ENCODE measurements around the gene FAAP24.
A peak's percentile ranks its signal among the peaks of the same experiment; 100 is the strongest.
"Not testable (repeated sequence)": the region's sequence is repeated elsewhere in the genome, so short reads cannot be mapped to it uniquely, and the experiment has no call there.

The FAAP24 gene, protein sequence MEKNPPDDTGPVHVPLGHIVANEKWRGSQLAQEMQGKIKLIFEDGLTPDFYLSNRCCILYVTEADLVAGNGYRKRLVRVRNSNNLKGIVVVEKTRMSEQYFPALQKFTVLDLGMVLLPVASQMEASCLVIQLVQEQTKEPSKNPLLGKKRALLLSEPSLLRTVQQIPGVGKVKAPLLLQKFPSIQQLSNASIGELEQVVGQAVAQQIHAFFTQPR

DNA sequence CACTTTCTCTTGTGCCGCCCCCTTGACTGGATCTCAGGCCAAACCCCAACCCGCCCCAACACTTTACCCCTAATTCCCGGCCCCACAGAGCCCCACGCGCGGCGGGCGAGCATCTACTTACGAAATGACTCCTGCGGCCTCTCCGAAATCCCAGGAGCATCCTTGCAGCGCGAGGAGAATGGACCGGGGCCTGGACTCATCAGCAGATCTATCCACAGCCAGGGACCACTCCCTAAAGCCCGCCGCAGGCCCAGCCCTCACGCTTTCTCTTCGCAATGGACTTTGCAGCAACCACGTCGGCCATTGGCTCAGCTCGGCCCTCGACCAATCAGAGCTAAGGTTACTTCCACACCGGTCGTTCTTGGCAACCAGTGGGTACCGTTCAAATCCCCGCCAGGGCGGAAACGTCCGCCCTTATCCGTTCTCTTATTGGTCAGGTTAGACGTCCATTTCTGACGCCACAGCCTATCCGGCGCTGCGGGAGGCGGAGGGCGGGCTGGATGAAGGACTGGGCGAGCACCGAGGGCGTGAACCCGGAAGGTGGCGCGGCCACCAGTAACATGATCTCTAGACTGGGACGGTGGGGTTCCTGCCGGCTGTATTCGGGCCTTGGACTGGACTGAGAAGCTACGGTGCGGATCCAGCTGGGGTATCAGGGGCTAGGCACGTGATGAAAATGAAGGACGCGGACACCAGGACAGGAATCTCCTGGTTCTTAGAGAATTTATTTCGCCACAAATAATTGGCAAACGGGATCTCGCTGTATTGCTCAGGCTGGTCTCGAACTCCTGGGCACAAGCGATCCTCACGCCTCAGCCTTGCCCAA is at the start of gene FAAP24, which contains the start of gene CEP89:
FAAP24 (plus strand) TSS at position 528 of the 826 bp plus-strand sequence. CDS start 955 bp downstream, outside the sequence.
CEP89 (minus strand) TSS at position 244 of the 826 bp plus-strand sequence; CDS start at position 160, 84 bp downstream.
- DNase-seq, result peak; percentile 97

DNA sequence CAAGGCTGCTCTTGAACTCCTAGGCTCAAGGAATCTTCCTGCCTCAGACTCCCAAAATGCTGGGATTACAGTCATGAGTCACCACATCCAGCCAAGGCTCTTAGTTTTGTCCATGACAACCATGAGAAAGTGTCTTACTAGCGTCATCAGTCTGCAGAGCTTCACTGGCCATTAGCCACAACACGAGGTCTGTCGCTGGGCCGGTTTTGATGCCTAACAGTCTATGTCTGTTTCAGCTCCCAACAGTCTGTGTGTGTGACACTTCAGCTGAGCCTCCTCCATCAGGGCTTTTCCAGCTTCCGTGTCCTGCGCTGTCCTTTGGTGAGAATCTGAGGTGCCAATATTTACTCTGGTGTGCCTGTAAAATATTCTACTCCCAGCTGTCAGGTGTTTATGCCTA is 47.8 kb upstream of the FAAP24 start:
- DNase-seq, result peak; percentile 47

GRCh38 chr19:32928806-32929205 is 43.2 kb upstream of the FAAP24 start:
- DNase-seq, result peak; percentile 80

DNA sequence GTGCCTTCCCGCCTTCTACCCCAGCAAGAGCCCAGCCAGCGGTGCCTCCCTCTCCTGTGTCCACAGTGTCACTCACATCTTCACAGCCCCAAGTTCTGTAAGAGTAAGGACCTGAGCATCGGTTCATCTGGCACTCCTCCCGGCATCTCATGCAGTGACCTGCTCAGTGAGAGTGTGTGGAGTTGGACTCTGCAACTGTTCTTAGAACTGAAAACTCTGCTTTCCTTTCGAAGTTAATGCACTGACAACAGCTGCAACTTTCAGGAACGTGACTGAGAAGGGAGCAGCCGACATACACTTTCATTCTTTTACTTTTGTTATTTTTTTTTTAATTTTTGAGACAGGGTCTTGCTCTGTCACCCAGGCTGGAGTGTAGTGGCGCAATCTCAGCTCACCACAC is 41.5 kb upstream of the FAAP24 start:
- DNase-seq, result no peak

DNA sequence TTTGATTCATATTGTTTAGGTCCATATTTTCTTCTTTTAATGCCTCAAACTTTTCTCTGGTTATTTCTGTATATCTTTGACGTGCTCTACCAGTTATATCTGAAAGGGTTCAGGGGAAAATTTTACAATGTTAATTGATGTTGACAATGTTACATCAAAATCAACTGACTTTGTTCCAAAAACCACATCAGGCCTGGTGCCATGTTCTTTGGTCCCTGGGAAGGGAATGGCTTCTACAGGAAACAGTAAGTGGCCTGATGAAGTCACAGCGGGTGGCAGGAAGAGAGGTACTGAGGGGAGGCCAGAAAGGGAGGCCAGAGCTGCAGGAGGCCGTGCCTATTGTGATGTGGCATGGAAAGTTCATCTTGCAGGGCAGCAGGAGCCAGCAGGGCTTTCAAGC is 38.5 kb upstream of the FAAP24 start:
- no peak for DNase-seq

- no peak for DNase-seq
These were observed 36.4 kb upstream of the FAAP24 start for GRCh38 chr19:32935629-32936028.

DNA sequence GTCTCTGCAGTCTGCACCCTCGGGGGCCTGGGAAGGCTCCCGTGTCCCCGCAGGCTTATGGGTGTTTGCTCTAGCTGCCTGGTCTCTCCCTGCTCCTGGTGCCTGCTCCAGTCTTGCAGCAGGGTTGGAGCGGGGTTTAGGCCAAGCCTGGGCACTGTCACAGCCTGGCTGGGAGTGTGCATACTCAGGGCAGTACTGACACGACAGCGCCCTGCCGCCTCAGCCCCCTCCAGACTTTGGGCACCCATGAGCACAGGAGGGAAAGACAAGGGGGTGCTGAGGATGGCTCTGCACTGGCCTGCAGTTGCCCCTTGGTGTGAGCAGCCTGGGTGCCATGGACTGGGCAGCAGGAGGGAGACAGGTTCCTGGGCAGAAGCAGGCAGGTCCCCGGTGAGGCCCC is 36.0 kb upstream of the FAAP24 start:
- DNase-seq, result no peak

GRCh38 chr19:32941273-32941672 is 30.8 kb upstream of the FAAP24 start:
- DNase-seq, result not testable (repeated sequence)

DNA sequence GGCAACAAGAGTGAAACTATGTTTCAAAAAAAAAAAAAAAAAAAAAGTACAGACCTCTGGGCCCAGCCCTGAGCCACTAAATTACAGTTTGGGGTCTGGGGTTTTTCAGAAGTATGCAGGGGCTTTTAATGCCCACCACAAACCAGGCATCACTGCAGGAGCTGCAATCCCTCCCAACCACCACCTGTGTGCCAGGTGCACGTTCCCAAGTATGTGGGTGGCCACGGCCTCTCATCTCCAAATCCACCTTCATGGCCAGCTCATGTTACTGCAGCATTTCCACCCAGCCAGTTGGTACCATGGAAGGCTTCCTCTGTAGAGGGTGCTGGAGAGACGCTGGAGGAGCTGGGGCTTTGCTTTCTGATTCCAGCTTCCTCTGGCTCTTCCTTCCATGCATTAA is 26.8 kb upstream of the FAAP24 start:
- DNase-seq, result no peak

DNA sequence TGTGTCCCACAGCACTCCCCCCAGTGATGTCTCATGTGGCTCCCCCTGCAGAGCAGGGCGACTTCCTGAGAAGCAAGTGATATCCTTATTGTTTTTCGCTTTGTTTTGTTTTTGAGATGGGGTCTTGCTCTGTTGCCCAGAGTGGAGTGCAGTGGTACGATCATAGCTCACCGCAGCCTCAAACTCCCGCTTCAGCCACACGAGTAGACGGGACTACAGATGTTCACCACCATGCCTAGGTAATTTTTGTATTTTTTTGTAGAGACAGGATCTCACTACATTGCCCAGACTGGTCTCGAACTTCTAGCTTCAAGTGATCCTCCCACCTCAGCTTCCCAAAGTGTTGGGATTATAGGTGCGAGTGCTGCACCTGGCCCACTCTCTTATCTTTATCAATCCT is 5.3 kb upstream of the FAAP24 start:
- DNase-seq, result no peak

DNA sequence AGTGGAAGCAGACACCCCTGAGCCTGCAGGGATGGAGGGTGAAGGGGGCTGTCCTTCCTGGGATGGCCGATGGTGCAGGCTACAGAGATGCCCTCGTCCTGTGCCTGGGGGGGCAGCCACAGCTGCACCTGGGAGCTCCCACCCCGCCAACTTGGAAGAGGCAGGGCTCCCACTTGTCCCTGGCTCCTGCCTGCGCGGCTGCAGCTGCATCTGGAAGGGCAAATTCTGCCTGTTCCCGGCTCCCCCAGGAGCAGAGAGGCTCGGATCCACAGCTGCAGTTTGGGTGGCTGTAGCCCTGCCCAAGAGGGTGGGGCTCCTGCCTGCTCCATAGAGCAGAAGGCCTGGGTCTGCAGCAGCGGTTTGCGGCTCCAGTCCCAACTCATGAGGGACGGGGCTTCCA is 2.5 kb upstream of the FAAP24 start:
- DNase-seq, result no peak

DNA sequence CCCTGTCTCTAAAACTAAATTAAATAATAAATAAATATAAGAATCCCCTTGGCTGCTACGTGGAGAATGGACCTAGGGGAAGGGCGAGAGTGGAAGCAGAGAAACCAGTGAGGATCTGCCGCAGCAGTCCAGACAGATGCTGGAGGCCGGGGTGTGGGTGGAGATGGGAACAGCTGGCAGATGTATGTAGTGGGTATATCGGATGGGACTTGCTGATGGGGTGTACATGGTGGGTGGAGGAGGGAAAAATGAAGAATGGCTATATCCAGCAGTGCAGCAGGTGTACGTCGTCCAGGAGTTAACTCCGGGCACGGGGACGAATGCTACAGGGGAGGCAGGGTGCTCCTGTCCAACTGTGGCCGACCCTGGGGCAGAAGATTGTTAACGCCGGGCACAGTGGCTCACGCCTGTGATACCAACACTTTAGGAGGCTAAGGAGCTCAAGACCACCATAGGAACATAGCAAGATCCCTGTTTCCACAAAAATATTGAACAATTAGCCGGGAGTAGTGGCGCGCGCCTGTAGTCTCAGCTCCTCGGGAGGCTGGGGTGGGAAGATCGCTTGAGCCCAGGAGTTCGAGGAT is 938 bp upstream of the FAAP24 start:
- no peak for DNase-seq

DNA sequence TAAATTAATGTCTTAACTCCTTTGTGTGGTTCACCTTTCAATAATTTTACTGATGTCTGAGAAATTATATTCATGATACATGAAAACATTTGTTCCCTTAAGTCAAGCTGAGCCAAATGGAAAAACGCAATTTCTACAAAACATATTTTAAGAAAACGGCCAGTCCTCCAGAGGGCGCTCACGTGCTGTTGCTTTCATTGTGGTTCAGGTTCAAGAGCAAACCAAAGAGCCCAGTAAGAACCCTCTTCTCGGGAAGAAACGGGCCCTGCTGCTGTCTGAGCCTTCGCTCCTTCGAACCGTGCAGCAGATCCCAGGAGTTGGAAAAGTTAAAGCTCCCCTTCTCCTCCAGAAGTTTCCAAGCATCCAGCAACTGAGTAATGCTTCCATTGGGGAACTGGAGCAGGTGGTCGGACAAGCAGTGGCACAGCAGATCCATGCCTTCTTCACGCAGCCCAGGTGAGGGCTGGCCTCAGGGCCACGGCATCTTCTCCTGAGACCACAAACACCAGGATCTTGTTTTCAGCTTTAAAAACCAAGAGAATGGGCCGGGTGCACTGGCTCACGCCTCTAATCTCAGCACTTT is 4.3 kb downstream of the FAAP24 start:
- peak; percentile 67 for DNase-seq

DNA sequence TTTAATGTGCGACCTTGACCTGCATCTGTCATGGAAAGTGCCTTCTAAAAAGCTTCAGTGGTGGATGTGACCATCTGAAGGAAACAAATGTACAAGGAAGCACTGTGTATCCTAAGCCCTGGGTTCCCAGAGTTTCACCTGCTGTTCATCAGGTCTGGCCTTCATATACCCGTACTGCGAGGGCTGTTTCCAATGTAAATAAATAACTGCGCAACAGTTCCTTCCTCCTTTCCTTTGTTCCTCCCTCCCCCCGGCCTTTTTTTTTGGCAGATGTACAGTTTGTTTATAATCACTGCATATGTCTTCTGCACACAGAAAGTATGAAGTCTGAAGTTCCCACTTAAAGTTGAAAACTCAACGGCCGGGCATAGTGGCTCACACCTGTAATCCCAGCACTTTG is 5.2 kb downstream of the FAAP24 start:
- peak; percentile 42 for DNase-seq

DNA sequence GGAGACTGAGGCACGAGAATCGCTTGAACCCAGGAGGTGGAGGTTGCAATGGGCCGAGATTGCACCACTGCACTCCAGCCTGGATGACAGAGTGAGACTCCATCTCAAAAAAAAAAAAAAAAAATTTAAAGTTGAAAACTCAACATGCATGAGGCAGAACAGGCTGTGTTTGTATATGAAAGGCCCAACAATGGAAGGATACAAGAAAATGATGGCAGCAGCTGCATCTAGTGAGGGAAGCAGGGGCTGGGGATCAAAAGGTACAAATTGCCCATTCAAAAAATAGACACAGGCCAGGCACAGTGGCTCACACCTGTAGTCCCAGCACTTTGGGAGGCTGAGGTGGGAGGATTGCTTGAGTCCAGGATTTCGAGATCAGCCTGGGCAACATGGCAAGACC is 5.8 kb downstream of the FAAP24 start:
- not testable (repeated sequence) for DNase-seq

- DNase-seq, result not testable (repeated sequence)
These were observed 7.8 kb downstream of the FAAP24 start for GRCh38 chr19:32979807-32980206.

DNA sequence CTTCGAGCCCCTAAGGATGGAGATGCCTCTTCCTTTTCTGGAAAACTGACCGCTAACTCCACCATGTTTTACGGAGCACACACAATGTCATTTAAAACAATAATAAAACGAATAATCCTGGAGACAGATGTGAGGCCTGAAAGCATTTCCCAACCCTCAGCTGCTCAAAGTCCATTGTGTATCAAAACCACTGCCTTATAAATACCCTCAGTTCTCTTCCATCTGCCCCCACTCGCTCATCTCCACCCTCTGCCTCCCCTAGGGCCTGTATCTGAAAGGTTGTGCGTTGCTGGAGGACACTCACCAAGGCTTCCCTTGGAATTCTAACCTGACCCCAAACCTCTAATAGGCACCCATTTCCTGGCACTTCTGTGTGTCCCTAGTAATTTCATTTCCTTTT is 10.4 kb downstream of the FAAP24 start:
- DNase-seq, result not testable (repeated sequence)

DNA sequence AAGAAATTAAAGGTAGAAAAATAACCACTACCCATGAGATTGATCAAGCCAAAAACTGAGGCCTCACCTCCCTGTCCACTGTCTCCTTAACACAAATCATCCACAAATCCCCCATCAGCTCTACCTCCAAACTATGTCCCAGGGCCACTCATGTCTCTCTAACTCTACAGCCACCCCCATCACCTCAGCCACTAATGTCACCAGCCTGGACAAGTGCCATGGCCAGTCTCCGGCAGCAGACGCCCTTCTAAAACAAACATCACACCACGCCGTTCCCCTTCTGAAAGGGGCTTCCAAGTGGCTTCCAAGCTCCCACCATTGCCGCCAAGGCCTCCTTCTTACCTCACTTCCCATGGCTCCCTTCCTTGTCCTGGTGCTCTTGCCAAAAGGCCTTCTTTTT is 16.2 kb downstream of the FAAP24 start:
- not testable (repeated sequence) for DNase-seq

DNA sequence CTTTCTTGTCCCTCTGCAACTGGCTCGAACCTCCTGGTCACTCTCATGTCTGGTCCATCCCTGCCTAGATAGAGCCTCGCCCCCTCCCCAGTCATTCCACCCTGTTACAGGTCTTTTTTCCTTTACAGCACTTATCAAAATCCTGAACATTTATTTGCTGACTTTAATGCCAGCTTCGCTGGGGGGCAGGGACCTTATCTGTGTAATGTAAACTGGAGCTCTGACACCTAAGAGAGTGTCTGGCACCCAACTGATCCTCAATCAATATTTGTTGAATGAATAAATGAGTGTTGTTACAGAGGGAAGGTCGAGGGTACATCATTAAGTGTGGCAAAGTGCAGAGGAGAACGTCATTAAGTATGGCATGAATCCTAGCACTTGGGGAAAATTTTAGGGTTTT is 16.7 kb downstream of the FAAP24 start:
- DNase-seq, result no peak

DNA sequence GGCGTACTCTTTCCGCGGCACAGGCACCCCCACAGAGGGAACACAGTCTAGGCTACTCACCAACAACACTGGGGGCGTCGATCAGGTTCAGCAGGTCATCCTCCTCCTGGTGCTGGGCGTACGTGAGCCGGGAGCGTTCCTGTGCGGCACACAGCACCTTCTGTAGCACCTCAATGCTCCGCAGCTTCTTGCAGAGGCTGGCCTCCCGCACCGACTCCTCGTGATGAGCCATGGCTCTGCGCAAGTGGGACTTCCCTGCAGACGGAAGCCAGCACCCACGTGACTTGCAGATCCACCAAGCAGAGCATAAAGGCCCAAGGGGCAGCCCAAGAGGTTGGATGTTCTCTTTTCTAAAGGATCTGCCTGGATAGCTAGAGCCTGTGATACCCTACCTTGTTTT is 23.9 kb downstream of the FAAP24 start:
- not testable (repeated sequence) for DNase-seq

DNA sequence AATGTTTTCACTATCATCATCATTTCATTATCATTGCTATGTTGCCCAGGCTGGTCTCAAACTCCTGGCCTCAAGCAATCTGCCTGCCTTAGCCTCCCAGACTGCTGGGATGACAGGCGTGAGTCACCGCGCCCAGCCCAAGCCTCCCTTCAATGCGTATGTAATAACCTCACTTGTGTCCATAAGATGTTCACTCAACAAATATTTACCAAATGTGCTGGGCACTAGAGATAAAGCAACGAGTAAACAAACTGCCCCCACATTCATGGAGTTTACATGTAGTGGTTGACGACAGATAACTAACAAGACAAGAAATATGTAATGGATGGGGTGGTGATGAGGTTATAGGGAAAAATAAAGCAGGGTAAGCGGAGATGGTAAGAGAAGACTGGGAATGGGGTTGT is 25.0 kb downstream of the FAAP24 start:
- DNase-seq, result not testable (repeated sequence)

DNA sequence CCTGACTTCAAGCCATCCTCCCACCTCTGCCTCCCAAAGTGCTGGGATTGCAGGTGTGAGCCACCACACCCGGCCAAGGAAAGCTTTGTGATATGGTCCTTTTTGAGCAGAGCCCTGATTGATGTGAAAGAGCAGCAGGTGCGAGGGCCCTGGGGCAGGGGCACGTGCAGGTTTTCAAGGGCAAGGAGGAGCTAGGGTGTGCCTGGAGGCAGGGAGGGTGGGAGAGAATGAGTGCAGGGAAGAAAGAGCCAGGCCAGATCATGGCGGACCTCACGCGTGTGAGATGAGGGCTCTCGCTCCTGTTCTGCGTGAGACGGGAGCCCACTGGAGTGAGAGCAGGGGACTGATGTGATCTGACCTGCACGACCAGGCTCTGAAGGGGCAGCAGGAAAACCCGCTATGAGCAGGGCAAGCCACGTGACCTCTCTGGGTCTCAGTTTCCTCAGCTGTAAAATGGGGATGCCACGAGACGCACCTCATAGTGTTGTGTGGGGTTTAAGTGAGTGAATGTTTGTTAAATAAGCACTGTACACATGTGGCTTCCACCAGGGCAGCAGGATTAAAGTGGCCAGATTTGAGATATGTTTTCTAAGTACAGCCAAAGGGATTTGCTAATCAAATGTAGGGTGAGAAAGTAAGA is 25.8 kb downstream of the FAAP24 start:
- no peak for DNase-seq

DNA sequence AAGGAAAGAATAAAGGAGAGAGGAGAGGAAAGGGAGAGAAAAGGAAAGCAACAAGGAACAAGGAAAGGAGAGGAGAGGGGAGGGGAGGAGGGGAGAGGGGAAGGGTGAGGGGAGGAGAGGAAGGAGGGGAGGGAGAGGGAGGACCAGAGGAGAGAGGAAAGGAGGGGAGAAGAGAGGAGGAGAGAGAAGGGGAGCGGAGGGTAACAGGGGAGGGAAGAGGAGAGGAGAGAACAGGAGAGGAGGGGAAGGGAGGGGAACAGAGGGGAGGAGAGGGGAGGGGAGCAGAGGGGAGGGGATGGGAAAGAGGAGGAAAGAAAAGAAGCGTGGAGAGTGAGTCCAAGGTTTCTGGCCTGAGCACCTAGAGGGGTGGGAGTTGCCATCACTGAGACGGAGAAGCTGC is 26.7 kb downstream of the FAAP24 start:
- no peak for DNase-seq
